Measurements from ENCODE around the gene SYCP2.
"Not testable (repeated sequence)": the region's sequence is repeated elsewhere in the genome, so short reads cannot be mapped to it uniquely, and the experiment has no call there.

The SYCP2 gene, protein sequence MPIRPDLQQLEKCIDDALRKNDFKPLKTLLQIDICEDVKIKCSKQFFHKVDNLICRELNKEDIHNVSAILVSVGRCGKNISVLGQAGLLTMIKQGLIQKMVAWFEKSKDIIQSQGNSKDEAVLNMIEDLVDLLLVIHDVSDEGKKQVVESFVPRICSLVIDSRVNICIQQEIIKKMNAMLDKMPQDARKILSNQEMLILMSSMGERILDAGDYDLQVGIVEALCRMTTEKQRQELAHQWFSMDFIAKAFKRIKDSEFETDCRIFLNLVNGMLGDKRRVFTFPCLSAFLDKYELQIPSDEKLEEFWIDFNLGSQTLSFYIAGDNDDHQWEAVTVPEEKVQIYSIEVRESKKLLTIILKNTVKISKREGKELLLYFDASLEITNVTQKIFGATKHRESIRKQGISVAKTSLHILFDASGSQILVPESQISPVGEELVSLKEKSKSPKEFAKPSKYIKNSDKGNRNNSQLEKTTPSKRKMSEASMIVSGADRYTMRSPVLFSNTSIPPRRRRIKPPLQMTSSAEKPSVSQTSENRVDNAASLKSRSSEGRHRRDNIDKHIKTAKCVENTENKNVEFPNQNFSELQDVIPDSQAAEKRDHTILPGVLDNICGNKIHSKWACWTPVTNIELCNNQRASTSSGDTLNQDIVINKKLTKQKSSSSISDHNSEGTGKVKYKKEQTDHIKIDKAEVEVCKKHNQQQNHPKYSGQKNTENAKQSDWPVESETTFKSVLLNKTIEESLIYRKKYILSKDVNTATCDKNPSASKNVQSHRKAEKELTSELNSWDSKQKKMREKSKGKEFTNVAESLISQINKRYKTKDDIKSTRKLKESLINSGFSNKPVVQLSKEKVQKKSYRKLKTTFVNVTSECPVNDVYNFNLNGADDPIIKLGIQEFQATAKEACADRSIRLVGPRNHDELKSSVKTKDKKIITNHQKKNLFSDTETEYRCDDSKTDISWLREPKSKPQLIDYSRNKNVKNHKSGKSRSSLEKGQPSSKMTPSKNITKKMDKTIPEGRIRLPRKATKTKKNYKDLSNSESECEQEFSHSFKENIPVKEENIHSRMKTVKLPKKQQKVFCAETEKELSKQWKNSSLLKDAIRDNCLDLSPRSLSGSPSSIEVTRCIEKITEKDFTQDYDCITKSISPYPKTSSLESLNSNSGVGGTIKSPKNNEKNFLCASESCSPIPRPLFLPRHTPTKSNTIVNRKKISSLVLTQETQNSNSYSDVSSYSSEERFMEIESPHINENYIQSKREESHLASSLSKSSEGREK (N-terminal part only)

GRCh38 chr20:59933296-59933848 lies at the start of gene SYCP2:
TSS of gene SYCP2 (minus strand) at chr20:59933637. CDS start at chr20:59922413, 11,224 bp downstream.
- DNase-seq (ENCODE audit: low spot score) = peak; percentile 85

DNA sequence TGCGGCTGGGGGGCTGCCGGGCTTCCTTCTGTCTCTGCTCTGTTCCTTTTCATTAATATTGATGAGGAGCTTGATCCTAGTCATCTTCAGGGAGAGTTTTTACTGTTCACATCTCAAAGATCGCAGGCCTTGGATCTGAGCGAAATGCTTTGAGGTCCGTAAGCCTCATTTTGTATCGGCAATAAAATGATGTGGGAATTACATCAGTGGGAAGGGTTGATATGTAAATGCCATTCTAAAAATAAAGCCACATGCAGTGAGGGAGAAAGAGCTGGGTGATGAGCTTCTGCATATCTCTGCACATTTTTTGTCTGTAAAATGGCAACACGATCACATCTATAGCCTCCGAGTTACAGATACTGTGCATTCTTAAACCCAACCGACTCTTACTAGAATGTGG lies 49.6 kb upstream of the SYCP2 start:
- DNase-seq (ENCODE audit: low spot score) = no peak

- no peak for DNase-seq (ENCODE audit: low spot score)
These were observed 43.6 kb upstream of the SYCP2 start for GRCh38 chr20:59977086-59977485.

GRCh38 chr20:59976156-59976782 lies 42.8 kb upstream of the SYCP2 start:
- no peak for DNase-seq (ENCODE audit: low spot score)

- no peak for DNase-seq (ENCODE audit: low spot score)
These were observed 38.8 kb upstream of the SYCP2 start for GRCh38 chr20:59972037-59972801.

DNA sequence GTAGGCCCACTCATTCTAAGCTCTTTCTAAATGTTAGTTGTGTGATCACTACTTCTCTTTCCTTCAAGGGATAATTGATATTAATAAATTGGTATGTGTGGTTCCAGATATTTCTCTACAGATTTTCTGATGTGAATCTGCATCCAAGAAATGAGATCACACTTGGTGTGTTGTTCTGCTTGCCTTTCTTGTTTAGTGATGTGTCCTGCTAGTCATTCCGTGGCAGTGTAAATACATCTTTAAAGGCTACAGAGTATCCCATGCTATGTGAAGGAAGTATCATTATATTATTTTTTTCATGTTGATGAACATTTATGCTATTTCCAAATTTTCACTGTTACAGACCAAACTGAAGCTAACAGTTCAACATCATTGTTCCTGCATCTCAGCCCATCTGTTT lies 38.0 kb upstream of the SYCP2 start:
- DNase-seq (ENCODE audit: low spot score) = no peak

GRCh38 chr20:59966428-59966827 lies 33.0 kb upstream of the SYCP2 start:
- no peak for DNase-seq (ENCODE audit: low spot score)

DNA sequence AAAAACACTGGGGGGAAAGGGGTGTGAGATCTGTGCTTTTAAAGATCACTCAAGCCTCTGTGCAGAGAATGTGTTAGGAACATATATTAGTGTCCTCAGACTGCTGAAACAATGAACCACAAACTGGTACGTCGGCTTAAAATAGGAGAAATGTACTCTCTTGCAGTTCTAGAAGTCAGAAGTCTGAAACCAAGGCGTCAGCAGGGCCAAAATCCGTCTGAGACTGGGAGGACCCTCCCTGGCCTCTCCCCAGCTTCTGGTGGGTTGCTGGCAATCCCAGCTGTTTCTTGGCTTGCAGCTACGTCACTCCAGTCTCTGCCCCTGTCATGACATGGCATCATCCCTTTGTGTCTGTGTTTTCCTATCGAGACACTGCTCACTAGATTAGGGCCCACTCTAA lies 28.7 kb upstream of the SYCP2 start:
- DNase-seq (ENCODE audit: low spot score) = no peak

GRCh38 chr20:59961423-59961822 lies 28.0 kb upstream of the SYCP2 start:
- DNase-seq (ENCODE audit: low spot score) = no peak

- no peak for DNase-seq (ENCODE audit: low spot score)
These were observed 25.2 kb upstream of the SYCP2 start for GRCh38 chr20:59958626-59959025.

GRCh38 chr20:59958123-59958522 lies 24.7 kb upstream of the SYCP2 start, which contains the start of gene CDH26:
TSS of gene CDH26 (plus strand) at chr20:59958423. CDS start at chr20:59958727, 304 bp downstream.
- no peak for DNase-seq (ENCODE audit: low spot score)

DNA sequence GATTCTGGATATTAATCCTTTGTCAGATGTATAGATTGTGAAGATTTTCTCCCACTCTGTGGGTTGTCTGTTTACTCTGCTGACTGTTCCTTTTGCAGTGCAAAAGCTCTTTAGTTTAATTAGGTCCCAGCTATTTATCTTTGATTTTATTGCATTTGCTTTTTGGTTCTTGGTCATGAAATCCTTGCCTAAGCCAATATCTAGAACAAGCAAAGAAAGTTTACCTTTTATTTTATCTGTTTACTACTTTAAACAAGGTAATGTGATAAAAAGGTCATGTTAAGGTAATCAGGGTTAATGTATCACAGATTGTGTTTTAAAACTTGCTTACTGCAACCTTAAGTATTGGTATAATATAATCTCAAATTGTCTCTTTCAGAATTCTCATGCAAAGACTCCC lies 24.1 kb upstream of the SYCP2 start:
- DNase-seq (ENCODE audit: low spot score) = not testable (repeated sequence)

DNA sequence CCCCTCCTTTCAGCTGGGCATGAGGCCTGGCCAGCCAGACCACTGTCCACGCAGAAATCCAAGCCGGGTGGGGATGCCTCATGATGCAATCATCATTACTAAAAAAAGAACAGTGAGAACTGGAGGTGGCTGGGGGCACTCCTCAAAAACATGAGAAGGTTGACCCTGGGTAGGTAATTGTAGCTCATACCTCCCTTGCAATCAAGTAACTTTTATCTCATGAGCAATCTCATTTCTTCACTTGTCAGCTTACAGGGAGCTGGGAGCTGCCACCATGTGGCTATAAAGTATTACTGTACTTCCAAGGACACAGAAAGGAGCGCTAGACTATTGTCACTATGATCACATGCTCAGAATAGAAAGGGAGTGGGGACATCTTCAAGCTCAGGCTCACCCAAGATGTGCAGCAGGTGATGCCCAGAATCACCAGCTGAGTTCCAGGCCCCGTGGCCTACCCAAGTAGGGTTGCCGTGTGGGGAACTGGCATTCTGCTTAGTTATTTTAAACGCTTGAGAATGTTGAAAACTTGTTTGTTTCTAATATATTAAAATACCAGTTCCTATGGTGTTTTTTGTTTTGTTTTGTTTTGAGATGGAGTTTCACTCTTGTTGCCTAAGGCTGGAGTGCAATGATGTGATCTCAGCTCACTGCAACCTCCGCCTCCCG lies 21.8 kb upstream of the SYCP2 start:
- peak; percentile 40 for DNase-seq (ENCODE audit: low spot score)

DNA sequence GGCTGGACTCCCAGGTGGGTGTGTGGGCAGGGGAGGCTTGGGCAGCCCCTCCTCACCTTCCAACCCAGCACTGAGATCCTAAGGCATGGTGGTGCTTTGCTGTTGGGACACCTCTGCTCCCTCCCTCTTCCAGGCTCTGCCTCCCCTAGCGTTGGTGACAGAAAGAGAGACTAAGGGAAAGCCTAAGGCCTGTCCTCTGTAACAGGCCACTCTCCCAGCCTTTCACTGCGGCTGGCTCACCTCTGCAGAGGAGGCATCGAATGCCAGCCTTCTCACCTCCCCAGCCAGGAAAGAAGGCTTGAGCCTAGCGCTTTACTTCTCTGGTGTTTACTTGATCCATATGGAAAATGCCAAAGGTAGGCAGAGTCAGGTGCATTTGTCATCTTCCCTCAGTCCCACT lies 21.3 kb upstream of the SYCP2 start:
- DNase-seq (ENCODE audit: low spot score) = no peak

DNA sequence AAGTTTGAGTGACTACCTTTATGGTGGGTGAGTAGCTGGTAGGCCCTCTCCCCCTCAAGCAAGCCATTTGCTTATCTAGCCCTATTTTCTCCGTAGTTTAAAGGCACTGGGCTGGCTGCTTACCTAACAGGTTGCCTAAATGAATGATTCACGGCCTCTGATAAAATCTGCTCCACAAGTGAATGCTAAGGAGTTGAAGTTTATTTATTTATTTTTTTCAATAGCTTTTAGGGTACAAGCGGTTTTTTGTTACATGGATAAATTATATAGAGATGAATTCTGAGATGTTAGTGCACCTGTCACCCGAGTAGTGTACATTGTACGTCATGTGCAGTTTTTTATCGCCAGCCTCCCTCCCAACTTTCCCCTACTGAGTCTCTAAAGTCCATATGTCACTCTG lies 16.5 kb upstream of the SYCP2 start:
- DNase-seq (ENCODE audit: low spot score) = no peak

DNA sequence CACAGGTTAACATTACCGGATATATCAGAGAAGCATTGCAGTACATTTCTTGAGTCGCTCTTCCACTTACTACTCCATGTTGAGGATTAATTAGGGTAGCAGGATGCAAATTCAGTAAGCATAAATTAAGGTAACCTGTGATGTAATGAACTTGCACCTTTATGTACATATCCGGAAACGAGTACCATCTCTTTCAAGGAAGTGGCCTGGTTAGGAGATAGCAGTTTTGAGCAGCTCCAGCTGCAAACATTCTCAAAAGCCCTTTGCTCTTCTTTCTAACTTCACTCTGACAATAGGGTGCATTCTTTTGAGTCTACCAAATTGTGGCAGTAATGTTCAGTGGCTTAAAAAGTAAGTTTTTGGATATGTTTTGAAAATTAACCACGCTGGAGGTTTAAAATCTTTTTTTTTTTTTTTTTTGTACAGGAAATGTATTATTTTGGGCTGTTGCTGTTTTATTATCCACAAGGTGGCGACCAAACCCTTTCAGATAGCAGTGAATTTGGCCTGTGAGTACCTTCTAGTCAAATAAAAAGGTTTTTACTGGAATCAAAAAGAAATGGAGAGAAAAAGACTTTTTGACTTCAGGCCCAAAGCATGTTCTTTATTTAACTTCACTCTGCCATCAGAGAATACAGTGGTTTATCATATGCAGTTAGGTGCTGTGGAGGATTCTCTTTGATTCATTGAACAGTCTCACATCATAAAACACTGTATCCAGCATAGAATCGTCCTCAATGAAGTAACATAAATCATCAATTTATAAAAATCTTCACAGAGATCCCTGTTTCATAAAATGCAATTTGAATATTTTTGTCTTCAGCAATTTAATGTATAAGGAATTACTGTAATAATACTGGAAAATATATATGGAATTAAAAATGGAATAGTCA lies 15.6 kb upstream of the SYCP2 start:
- DNase-seq (ENCODE audit: low spot score) = peak; percentile 30

GRCh38 chr20:59948212-59948611 lies 14.8 kb upstream of the SYCP2 start:
- DNase-seq (ENCODE audit: low spot score) = no peak

DNA sequence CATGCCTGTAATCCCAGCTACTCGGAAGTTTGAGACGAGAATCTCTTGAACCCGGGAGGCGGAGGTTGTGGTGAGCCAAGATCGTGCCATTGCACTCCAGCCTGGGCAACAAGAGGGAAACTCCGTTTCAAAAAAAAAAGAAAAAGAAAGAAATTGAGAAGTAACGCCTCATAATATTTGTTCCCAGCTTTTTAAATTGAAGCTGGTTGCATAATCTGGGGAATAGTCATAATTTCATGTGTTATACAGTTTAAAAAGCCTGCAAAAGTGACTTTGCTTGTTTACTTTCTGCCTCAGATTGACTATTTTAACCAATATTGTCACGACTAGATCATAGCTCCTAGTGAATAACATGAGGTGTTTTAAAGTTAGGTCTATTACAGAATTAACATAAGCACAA lies 13.9 kb upstream of the SYCP2 start:
- no peak for DNase-seq (ENCODE audit: low spot score)

GRCh38 chr20:59945731-59946130 lies 12.3 kb upstream of the SYCP2 start:
- DNase-seq (ENCODE audit: low spot score) = no peak

All from AG20443 (cell line).